Activated CD8-positive, alpha-beta memory T cell treated with anti-CD3 and anti-CD28 coated beads, Interleukin-2, amount 50 U/mL, for 24 hours (primary cell): Measurements from ENCODE around the gene TLR7.

Experiments used
- DNase-seq: peaks from one replicate; pipeline ENCODE4 v3.0.0-alpha.2; 2020; ENCODE audit errors: extremely low read depth

TLR7 gene

DNA sequence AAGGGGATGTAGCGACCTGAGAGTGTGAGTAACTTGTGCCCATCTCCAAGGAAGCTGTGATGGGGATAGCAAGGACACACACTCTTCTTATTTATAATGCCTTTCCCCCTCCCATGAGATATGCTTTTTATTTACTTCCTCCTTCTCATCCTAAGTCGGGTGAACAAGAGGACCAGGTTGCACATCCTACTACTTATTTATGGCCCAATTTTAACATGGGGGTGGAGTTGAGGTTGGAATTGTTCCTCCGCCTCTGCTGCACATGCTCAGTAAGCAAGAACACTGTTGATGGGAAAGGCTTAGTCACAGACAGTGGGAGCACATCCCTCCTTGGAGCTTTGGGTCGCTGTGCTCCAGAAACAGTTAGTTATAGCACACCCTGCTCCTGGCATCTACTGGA, 24.3 kb downstream of the TLR7 start:
- DNase-seq = no peak

DNA sequence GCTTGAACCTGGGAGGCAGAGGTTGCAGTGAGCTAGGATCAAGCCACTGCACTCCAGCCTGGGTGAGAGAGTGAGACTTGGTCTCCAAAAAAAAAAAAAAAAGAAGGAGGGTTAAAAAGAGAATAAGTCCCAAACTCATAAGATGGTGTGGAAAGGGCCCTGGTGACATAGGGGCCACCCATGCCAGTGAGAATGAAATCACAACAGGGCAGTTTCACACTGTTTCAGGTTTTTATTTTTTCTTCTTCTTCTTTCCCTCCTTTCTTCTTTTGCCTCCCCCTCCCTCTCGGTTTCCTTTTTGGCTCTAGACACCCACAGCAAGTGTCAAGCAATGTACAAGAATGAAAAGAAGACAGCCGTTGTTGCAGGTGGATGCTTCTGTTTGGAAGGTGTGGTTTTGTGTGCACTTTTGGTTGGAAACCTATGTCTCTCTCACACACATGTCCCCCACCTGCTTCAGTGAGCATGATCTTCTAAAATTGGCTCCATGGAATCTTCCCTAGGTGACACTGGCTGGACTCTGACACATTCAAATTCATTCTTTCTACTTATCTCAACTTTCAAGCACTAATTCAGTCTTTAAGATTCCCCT, 25.1 kb downstream of the TLR7 start:
- DNase-seq = no peak

DNA sequence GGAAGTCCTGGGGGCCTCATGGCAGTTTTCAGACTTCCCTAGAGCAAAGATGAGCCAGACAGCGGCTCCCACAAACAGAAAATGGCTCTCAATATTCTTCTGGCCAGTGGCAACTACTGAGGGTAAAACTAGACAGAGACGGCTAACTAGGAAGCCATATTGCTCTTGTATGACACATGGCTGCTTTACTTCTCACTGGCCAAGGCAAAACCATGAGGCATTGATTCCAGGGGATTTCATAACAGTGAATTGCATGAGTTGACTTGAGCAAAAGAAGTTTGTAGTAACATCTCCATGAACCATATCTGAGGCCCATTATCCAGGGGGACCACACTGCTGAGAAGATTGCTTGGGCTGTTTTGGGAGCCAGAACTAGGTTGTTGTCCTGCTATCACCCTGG, 25.8 kb downstream of the TLR7 start:
- no peak for DNase-seq

- DNase-seq = no peak
Measured at GRCh38 chrX:12894074-12895030, 27.5 kb downstream of the TLR7 start.

DNA sequence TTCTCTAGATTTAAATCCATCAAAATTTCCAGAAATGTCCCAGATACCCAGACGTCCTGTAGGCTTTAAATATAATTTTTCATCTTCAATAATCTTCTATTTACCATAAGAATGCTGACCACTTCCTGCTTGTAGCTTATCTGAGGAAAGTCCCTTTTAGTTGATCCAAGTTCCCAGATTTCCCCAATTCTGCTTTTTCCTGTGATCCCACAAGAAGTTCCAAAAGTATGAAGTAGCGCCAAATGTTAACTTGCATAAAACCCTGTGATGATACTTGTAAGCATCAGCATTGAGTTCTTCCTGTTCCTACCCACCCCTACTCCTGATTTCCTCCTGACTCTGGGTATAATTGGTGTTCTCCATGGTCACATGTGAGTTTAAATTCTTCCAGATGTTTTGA, 29.0 kb downstream of the TLR7 start:
- DNase-seq = no peak

- DNase-seq = no peak
Measured at GRCh38 chrX:12896935-12897334, 30.1 kb downstream of the TLR7 start.

DNA sequence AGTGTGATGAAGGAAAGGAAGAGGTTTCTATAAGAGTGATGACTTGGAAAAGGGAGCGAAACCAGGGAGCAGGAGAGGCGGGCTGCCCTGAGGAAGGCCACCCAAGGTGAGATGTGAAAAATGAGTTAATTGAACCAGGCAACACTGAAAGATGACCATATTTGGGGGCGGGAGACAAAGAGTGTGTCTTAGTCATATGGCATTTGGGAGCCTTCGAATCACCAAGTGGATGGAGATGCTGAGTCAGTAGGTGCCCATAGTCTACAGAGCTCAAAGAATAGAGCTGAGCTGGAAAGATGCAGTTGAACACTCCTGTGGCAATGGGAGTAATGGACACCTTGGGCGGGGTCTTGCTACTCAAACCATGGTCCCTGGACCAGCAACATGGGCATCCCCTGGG, 31.2 kb downstream of the TLR7 start:
- no peak for DNase-seq

DNA sequence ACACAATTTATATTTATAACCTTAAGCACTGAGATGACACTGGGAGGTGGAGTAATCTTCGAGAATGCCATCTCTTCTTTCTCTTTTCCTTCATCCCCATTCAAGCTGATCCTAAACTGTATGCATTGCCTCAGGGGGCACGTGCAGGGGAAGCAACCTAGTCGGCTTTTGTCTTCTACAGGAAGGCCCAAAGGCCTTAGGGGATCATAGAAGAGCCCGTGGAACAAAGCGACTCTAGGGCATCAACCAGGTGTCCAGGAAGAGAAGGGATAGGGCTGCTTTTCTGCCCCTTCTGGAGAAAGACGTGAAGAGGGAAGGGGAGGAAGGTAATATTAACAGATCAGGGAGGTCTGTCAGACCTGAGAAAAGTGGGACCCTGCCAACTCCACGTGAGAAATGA, 32.6 kb downstream of the TLR7 start:
- DNase-seq = no peak

- peak; percentile 14 for DNase-seq
Measured at GRCh38 chrX:12901486-12901885, 34.6 kb downstream of the TLR7 start.

DNA sequence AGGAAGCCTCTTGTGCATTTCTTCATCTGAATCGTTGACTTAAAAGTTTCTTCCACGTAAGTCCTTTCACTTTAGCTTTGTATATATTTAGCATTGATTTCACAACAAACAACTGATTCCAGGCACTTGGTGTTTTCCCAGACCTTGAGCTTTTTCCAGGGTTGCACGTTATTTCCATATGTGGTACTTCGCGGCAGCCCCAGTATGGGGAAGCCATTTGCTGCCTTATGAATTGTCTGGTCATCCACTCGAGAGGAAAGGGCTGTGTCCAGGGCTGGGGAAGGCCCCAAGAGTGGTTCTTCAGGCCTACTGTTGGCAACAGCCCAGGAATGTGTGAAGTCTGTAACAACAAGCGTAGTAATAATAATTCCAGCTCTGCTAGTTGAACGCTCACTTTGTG, 36.8 kb downstream of the TLR7 start:
- DNase-seq = no peak

DNA sequence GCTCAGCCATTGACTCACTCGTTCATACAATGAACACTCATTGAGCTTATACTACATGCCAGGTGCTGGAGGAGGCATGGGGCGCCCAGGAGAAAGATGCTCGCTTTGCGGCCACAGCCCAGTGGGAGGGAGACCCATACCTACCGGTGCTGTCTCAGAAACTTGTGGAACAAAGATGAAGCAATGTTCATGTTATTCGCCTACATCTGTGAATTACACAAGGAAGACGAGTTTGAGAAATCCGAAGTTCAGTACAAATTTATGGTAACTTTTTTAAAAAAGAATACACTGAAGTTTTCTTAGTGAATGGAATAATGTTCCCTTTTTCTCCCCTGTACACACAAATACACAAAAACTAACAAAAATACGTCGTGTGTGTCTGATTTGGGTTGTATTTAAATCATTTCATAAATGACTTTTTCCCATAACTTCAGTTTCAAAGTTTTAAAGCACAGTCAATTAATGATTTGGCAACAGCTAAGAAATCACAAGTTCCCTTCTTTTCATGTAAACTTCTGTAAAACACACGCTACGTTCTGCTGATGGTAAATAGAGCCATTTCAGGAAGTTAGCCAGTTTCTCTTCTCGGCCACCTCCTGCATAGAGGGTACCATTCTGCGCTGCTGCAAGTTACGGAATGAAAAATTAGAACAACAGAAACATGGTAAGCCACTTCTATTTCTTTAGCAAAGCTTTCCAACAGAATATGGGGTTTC, 39.3 kb downstream of the TLR7 start, which contains the start of gene TLR8:
Gene TLR8, plus strand, starts transcription at position 575 of the 716 bp plus-strand sequence. Its CDS starts 87 bp downstream, at position 662.
- DNase-seq = no peak

DNA sequence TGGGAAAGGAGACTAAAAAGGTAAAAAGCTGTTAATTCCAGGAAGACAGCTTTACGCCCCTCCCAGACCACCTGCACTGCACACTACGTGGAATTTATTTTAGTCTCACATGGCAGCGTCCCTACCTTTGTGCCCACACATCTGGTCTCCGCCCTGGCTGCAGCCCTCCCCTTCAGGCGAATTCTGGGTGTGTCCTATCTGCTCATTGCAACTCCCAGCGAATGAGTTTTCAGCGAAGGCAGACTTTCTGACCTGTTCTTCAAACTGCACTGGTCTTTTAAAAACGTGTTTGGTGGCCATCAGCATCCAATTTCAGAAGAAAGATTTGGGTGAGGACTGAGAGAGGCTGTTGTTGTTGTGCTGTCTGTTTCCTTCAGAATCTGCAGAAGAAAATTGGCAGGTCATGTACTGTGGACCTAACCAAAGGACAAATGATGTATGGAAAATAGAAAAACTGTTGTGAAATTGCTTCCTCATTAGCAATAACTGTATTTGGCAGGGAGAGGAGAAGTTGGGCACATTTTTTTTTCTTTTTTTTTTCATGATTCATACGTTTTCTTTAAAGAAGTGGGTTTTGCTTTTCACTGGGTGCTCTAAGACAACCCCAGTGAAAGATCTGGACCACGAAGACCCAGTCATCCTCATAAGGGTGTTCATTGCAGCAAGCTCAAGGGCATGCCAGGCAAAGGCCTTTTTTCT, 43.7 kb downstream of the TLR7 start:
- DNase-seq = no peak

DNA sequence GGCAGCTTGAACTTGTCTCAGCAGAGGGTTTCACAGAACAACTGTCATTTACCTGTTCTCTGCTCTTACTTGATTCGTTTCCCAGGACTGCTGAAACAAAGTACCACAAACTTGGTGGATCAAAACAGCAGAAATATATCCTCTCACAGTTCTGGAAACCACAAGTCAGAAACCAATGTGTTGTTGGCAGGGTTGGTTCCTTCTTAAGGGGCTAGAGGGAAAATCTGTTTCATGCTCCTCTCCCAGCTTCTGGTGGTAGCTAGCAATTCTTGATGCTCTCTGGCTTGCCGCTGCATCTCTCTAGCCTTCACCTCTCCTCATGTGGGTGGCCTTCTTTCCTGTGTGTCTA, 44.2 kb downstream of the TLR7 start:
- no peak for DNase-seq

DNA sequence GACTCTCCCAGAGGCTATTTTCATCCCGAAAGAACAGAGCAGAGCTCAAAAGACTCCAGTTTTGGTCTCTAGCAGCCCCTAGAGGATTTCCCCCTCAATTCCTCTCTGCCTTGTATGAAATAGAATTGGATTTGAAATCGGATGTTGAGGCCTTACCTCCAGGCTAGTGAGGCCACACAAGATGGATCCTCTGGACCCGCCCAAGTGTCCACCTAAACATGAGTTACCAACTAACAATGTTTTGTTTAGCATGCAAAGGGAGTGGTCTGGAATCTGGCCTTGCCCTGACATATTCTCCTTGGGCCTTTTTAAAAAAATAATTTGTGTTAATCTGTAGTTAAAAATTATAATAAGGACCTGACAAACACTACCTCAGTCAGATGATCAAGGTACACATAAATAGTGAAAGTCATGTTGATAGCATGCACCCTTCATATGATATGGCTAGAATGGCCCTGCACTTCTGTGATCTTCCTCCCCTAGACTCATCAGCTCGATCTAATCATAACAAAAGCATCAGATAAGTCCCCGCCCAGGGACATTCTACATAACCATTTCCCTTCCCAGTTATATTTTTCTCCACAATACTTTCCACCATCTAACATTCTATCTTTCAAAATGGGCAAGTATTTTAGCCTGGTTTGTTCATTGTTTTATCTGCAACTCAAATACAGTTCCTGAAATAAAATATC, 46.1 kb downstream of the TLR7 start:
- DNase-seq = no peak

GRCh38 chrX:12917753-12918152, 50.9 kb downstream of the TLR7 start:
- no peak for DNase-seq

GRCh38 chrX:12919051-12919450, 52.2 kb downstream of the TLR7 start:
- DNase-seq = no peak

DNA sequence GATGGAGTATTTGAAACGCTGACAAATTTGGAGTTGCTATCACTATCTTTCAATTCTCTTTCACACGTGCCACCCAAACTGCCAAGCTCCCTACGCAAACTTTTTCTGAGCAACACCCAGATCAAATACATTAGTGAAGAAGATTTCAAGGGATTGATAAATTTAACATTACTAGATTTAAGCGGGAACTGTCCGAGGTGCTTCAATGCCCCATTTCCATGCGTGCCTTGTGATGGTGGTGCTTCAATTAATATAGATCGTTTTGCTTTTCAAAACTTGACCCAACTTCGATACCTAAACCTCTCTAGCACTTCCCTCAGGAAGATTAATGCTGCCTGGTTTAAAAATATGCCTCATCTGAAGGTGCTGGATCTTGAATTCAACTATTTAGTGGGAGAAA, 52.7 kb downstream of the TLR7 start:
- no peak for DNase-seq

GRCh38 chrX:12920990-12921389, 54.1 kb downstream of the TLR7 start:
- no peak for DNase-seq

- DNase-seq = no peak
Measured at GRCh38 chrX:12921886-12922598, 55.2 kb downstream of the TLR7 start.

DNA sequence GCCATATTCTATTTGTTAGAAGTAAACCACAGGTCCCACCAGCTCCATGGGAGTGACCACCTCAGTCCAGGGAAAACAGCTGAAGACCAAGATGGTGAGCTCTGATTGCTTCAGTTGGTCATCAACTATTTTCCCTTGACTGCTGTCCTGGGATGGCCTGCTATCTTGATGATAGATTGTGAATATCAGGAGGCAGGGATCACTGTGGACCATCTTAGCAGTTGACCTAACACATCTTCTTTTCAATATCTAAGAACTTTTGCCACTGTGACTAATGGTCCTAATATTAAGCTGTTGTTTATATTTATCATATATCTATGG, 55.7 kb downstream of the TLR7 start:
- no peak for DNase-seq

- no peak for DNase-seq
Measured at GRCh38 chrX:12929701-12930100, 62.8 kb downstream of the TLR7 start.
